Thymus (tissue), 11 donors: ENCODE results near the gene TSPAN9. TPM values are rescaled to one million over a fixed set of nuclear protein-coding genes. Genes with fewer than 3 reads are reported as not detected.

Source experiments
- DNase-seq, 9 donors: peaks; one replicate each; pipeline ENCODE4 v3.0.0-alpha.2; 2013; ENCODE audit warnings: low spot score in 9 of 9, low read depth in 6 of 9, missing footprints in 1 of 9
- H3K27ac ChIP-seq, 2 donors: one replicate each; pipeline ENCODE4 v1.5.1; 2013; ENCODE audit warnings: control low read depth in 1 of 2, low read depth in 1 of 2, low read length in 1 of 2, mild to moderate bottlenecking in 1 of 2, moderate library complexity in 1 of 2
- H3K27me3 ChIP-seq, 2 donors: one replicate each; pipeline ENCODE4 v1.5.1; 2013; ENCODE audit warnings: low read length in 1 of 2; ENCODE audit not compliant: control insufficient read depth in 2 of 2, insufficient read depth in 1 of 2
- H3K36me3 ChIP-seq, 2 donors: one replicate each; pipeline ENCODE4 v1.5.1; 2013; ENCODE audit warnings: low read length in 1 of 2, mild to moderate bottlenecking in 1 of 2, moderate library complexity in 1 of 2; ENCODE audit not compliant: control insufficient read depth in 2 of 2, insufficient read depth in 2 of 2
- H3K4me1 ChIP-seq, 2 donors: one replicate each; pipeline ENCODE4 v1.5.1; 2013; ENCODE audit warnings: low read length in 2 of 2; ENCODE audit not compliant: control insufficient read depth in 2 of 2, insufficient read depth in 2 of 2
- H3K4me3 ChIP-seq, 2 donors: one replicate each; pipeline ENCODE4 v1.5.1; 2013; ENCODE audit warnings: low read length in 2 of 2, control low read depth in 1 of 2, mild to moderate bottlenecking in 1 of 2
- H3K9me3 ChIP-seq, 2 donors: one replicate each; pipeline ENCODE4 v1.5.1; 2013; ENCODE audit warnings: low read length in 1 of 2, mild to moderate bottlenecking in 1 of 2; ENCODE audit not compliant: control insufficient read depth in 2 of 2, insufficient read depth in 1 of 2
- WGBS: extraction: QIAGEN DNeasy Blood & Tissue Kit; methylation state at CpG from one replicate; pipeline ENCODE4 v1.1.7; 2013; 5-methylcytosine and 5-hydroxymethylcytosine counted together
- polyA plus RNA-seq: library from polyadenylated mRNA; stranded (reverse); fragments of 200-250 nt; gene quantifications from one replicate; pipeline ENCODE4 v1.2.3, GENCODE V29; 2013
- total RNA-seq: library from RNA; stranded (reverse); fragments of 120-200 nt; gene quantifications from one replicate; pipeline ENCODE4 v1.2.4, GENCODE V29; 2013
- donor health status: healthy.

Gene TSPAN9
- total and polyA plus RNA-seq, 2 donors = 4.9 to 10.2 TPM

- WGBS = 97% methylated on average over 3 of the region's 3 CpGs
- H3K4me3 ChIP-seq = no peak overlapping the region
- H3K36me3 ChIP-seq = no peaks in the 10 kb centered on the region
Measured at GRCh38 chr12:3167636-3168035, 90.5 kb downstream of the TSPAN9 start.

GRCh38 chr12:3168223-3169221, 91.3 kb downstream of the TSPAN9 start:
- 80% methylated on average over 22 of the region's 22 CpGs for WGBS
- no peak for DNase-seq
- no peaks in the 10 kb centered on the region for H3K36me3 ChIP-seq
- no peak overlapping the region for H3K27ac ChIP-seq
- H3K27me3 ChIP-seq = peaks cover 2 to 21% of the 10 kb centered on the region in 2 donors
- H3K9me3 ChIP-seq = no peaks in the 10 kb centered on the region
- peaks cover 0 to 4% of the 10 kb centered on the region in 2 donors for H3K4me1 ChIP-seq
- no peak overlapping the region for H3K4me3 ChIP-seq

More at GRCh38 chr12:3167636-3168035, 90.5 kb downstream of the TSPAN9 start:
- H3K27ac ChIP-seq = no peak overlapping the region
- DNase-seq = no peak
- peaks cover 0 to 4% of the 10 kb centered on the region in 2 donors for H3K4me1 ChIP-seq
- H3K27me3 ChIP-seq = peaks cover 2 to 18% of the 10 kb centered on the region in 2 donors
- H3K9me3 ChIP-seq = no peaks in the 10 kb centered on the region

- WGBS = 83% methylated on average over 20 of the region's 20 CpGs
- no peak for DNase-seq
- Histone ChIP-seq H3K4me3 (no peak overlapping the region), H3K27me3 (peaks cover 2 to 15% of the 10 kb centered on the region in 2 donors), H3K27ac (no peak overlapping the region), H3K9me3 (no peaks in the 10 kb centered on the region), H3K36me3 (no peaks in the 10 kb centered on the region), H3K4me1 (peaks cover 0 to 4% of the 10 kb centered on the region in 2 donors)
Measured at GRCh38 chr12:3170423-3171194, 93.4 kb downstream of the TSPAN9 start.

- H3K27ac ChIP-seq = no peak overlapping the region
- no peak overlapping the region for H3K4me3 ChIP-seq
- no peaks in the 10 kb centered on the region for H3K36me3 ChIP-seq
- peaks cover 0 to 4% of the 10 kb centered on the region in 2 donors for H3K4me1 ChIP-seq
- no peak for DNase-seq
- WGBS = 56% methylated on average over 4 of the region's 4 CpGs
- H3K27me3 ChIP-seq = peaks cover 2 to 18% of the 10 kb centered on the region in 2 donors
- no peaks in the 10 kb centered on the region for H3K9me3 ChIP-seq
Measured at GRCh38 chr12:3171195-3171591, 94.0 kb downstream of the TSPAN9 start.

- DNase-seq = no peak
- Histone ChIP-seq H3K4me3 (no peak overlapping the region), H3K36me3 (no peaks in the 10 kb centered on the region), H3K27me3 (peaks cover 2 to 20% of the 10 kb centered on the region in 2 donors), H3K27ac (no peak overlapping the region), H3K4me1 (peaks cover 0 to 4% of the 10 kb centered on the region in 2 donors), H3K9me3 (no peaks in the 10 kb centered on the region)
- 85% methylated on average over 42 of the region's 42 CpGs for WGBS
Measured at GRCh38 chr12:3172124-3173007, 95.2 kb downstream of the TSPAN9 start.

GRCh38 chr12:3173008-3173553, 95.9 kb downstream of the TSPAN9 start:
- WGBS = 93% methylated on average over 14 of the region's 14 CpGs
- peaks cover 2 to 20% of the 10 kb centered on the region in 2 donors for H3K27me3 ChIP-seq

GRCh38 chr12:3173912-3174311, 96.7 kb downstream of the TSPAN9 start:
- Histone ChIP-seq H3K27ac (no peak overlapping the region), H3K4me3 (no peak overlapping the region), H3K4me1 (peaks cover 2 to 9% of the 10 kb centered on the region in 2 donors), H3K27me3 (peaks cover 2 to 21% of the 10 kb centered on the region in 2 donors), H3K36me3 (no peaks in the 10 kb centered on the region), H3K9me3 (no peaks in the 10 kb centered on the region)
- no peak for DNase-seq
- 89% methylated on average over 5 of the region's 5 CpGs for WGBS

More at GRCh38 chr12:3173008-3173553, 95.9 kb downstream of the TSPAN9 start:
- H3K9me3 ChIP-seq = no peaks in the 10 kb centered on the region
- H3K4me1 ChIP-seq = peaks cover 0 to 4% of the 10 kb centered on the region in 2 donors
- DNase-seq = no peak
- no peak overlapping the region for H3K27ac ChIP-seq
- H3K36me3 ChIP-seq = no peaks in the 10 kb centered on the region
- no peak overlapping the region for H3K4me3 ChIP-seq

- Histone ChIP-seq H3K27me3 (peaks cover 2 to 19% of the 10 kb centered on the region in 2 donors), H3K4me1 (peaks cover 5 to 17% of the 10 kb centered on the region in 2 donors), H3K4me3 (no peak overlapping the region), H3K9me3 (no peaks in the 10 kb centered on the region), H3K27ac (no peak overlapping the region), H3K36me3 (no peaks in the 10 kb centered on the region)
- no peak for DNase-seq
- 88% methylated on average over 10 of the region's 10 CpGs for WGBS
Measured at GRCh38 chr12:3175238-3175637, 98.1 kb downstream of the TSPAN9 start.
